LNCaP clone FGC (cell line): Measurements from ENCODE around the gene GSPT1.

Experiments
- DNase-seq: peaks from one replicate; pipeline ENCODE4 v3.0.0-alpha.2; 2011; ENCODE audit warnings: low read depth
- H3K4me3 ChIP-seq: 2 replicates; pipeline ENCODE4 v1.5.1; 2011; ENCODE audit warnings: mild to moderate bottlenecking, low read depth, low read length, control low read depth
- TF ChIP-seq, protein P1 (sequence below): IDR thresholded peaks from 2 replicates; pipeline ENCODE4 v1.5.1; 2012; ENCODE audit warnings: mild to moderate bottlenecking; ENCODE audit not compliant: control insufficient read depth, insufficient read depth; ENCODE audit errors: extremely low read depth

The GSPT1 gene

DNA sequence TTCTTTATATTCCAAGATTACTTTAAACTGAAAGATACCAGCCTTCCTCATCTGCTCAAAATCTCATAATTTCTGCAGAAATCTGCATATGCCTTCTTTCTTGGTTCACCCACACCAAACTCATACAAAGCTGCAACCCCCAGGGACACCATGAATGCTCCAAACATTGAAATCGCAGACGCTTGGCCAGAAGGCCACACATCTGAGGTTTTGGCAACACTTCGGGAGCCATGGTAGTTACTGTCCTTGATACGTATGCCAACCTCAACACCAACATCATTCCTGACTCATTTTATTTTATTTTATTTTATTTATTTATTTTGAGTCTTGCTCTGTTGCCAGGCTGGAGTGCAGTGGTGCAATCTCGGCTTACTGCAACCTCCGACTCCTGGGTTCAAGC is 11.8 kb downstream of the GSPT1 start:
- DNase-seq: no peak
- H3K4me3 ChIP-seq: no peak overlapping the region
- TF ChIP-seq, protein P1, sequence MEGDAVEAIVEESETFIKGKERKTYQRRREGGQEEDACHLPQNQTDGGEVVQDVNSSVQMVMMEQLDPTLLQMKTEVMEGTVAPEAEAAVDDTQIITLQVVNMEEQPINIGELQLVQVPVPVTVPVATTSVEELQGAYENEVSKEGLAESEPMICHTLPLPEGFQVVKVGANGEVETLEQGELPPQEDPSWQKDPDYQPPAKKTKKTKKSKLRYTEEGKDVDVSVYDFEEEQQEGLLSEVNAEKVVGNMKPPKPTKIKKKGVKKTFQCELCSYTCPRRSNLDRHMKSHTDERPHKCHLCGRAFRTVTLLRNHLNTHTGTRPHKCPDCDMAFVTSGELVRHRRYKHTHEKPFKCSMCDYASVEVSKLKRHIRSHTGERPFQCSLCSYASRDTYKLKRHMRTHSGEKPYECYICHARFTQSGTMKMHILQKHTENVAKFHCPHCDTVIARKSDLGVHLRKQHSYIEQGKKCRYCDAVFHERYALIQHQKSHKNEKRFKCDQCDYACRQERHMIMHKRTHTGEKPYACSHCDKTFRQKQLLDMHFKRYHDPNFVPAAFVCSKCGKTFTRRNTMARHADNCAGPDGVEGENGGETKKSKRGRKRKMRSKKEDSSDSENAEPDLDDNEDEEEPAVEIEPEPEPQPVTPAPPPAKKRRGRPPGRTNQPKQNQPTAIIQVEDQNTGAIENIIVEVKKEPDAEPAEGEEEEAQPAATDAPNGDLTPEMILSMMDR: no peak

DNA sequence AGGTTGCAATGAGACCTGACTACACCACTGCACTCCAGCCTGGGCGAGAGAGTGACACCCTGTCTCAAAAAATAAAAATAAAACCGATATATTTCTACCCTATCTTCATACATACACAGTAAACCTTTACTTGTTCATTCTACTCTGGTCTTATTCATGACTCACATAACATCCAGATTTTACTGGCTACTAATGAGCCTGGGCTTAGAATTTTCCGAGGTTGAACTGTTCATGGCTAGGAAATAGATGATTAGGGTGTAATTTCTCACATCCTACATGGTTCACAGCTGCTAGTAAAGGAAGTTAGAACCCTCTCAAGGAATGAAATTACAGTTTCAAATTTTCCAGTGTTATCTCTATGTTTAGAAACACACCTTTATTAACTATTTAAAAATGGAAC is 14.7 kb downstream of the GSPT1 start:
- TF ChIP-seq, protein P1: no peak
- DNase-seq: no peak
- H3K4me3 ChIP-seq: no peak overlapping the region

DNA sequence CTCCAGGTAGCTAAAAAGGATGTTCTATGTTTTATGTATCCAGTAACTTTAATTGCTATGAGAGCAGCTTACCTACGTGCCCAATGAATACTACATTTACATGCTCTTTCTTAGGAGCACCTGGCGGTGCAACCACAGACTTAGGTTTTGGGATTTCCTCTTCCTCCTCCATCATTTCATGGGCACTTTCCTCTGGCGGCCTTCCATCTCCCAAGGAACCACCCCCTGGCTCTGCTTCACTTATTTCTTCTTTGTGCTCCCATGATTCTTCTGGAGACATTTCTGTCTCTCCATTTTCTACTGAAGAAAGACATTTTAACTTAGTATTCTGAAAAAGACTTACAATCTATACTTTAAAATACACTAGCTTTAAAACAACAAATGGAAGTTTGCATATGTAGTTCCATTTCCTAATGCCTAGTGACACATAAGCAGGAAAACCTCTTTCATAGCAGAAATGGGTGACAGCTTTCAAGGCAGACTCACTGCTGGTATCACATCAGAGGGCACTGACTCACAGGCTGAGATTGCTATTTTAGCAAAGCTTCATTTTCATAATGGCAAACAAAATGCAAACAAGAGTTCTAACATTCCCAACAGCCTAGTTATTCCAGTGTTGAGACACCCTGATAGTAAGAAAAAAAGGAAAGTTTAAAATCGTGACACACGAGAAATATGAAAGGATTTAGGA is 19.1 kb downstream of the GSPT1 start:
- TF ChIP-seq, protein P1: no peak
- no peak for DNase-seq
- no peak overlapping the region for H3K4me3 ChIP-seq

- no peak overlapping the region for H3K4me3 ChIP-seq
- TF ChIP-seq, protein P1: no peak
- DNase-seq: no peak
Measured at GRCh38 chr16:11893571-11893970, 22.2 kb downstream of the GSPT1 start.

DNA sequence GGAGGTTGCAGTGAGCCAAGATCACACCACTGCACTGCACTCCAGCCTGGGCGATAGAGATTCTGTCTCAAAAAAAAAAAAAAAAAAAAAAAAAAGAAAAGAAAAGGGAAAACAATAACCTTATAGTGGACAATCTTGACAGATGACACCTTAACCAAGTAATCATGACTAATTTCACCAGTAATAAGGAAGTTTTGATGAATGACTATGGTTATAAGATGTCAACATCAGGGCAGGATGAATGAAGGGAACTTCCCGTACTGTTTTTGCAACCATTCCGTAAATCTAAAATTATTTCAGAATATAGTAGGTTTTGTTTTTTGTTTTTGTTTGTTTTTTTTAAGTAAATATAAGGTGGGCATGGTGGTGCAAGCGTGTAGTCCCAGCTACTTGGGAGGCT is 23.0 kb downstream of the GSPT1 start:
- TF ChIP-seq, protein P1: no peak

GRCh38 chr16:11890231-11890965 is 25.4 kb downstream of the GSPT1 start:
- no peak for DNase-seq
- H3K4me3 ChIP-seq: no peak overlapping the region
- TF ChIP-seq, protein P1: no peak

More for the DNA sequence above, 23.0 kb downstream of the GSPT1 start:
- no peak overlapping the region for H3K4me3 ChIP-seq
- no peak for DNase-seq

DNA sequence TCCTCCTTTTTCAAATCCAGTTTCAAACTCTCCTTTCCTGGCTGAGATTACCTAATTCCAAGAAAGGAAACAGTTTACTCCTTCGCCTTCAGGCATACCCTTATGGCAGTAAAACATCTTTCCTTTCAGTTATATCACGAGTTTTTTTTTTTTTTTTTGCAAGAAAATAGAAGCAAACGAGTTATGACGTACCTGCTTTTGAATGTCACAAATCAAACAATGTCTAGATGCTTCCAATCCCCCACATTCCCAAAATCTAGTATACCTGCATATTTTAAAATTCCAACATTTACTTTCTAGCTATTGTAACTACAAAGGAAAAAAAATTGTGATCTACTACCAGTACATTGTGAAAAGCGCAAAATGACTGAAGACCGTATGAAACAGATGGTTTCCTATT is 28.9 kb downstream of the GSPT1 start:
- TF ChIP-seq, protein P1: no peak
- no peak for DNase-seq
- H3K4me3 ChIP-seq: no peak overlapping the region
